ENCODE results near the gene ZMYM3.
"Not testable (repeated sequence)": the region's sequence is repeated elsewhere in the genome, so short reads cannot be mapped to it uniquely, and the experiment has no call there.

ZMYM3 gene

GRCh38 chrX:71254092-71254963 is at the start of gene ZMYM3:
Gene ZMYM3, minus strand, starts transcription at chrX:71254140. Its CDS starts 885 bp downstream, at chrX:71253255.
- DNase-seq = peak; percentile 60 to 64

- no peak for DNase-seq
Measured at GRCh38 chrX:71302461-71303213, 48.7 kb upstream of the ZMYM3 start.

- no peak for DNase-seq
Measured at GRCh38 chrX:71301195-71301924, 47.4 kb upstream of the ZMYM3 start, which contains the start of gene ITGB1BP2. Gene ITGB1BP2, plus strand, starts transcription at chrX:71301750. Its CDS starts 57 bp downstream, at chrX:71301807.

GRCh38 chrX:71300495-71300894 is 46.6 kb upstream of the ZMYM3 start:
- DNase-seq = not testable (repeated sequence)

GRCh38 chrX:71300064-71300463 is 46.1 kb upstream of the ZMYM3 start:
- DNase-seq = not testable (repeated sequence)

GRCh38 chrX:71298119-71298518 is 44.2 kb upstream of the ZMYM3 start:
- DNase-seq = no peak

GRCh38 chrX:71296806-71297205 is 42.9 kb upstream of the ZMYM3 start:
- no peak for DNase-seq

GRCh38 chrX:71292669-71293365 is 38.9 kb upstream of the ZMYM3 start:
- DNase-seq = no peak

- DNase-seq = no peak
Measured at GRCh38 chrX:71291381-71291780, 37.4 kb upstream of the ZMYM3 start.

GRCh38 chrX:71285929-71286328 is 32.0 kb upstream of the ZMYM3 start:
- no peak for DNase-seq

GRCh38 chrX:71283403-71284143 is 29.6 kb upstream of the ZMYM3 start, which contains the start of gene NONO:
Gene NONO, plus strand, starts transcription at chrX:71283635. Its CDS starts 7,003 bp downstream, at chrX:71290638.
- peak; percentile 64 to 72 for DNase-seq

GRCh38 chrX:71282514-71283402 is 28.8 kb upstream of the ZMYM3 start:
- DNase-seq = peak; percentile 38 to 46

GRCh38 chrX:71281300-71281699 is 27.4 kb upstream of the ZMYM3 start:
- not testable (repeated sequence) for DNase-seq

GRCh38 chrX:71272313-71272712 is 18.4 kb upstream of the ZMYM3 start:
- DNase-seq = not testable (repeated sequence)

- DNase-seq = no peak
Measured at GRCh38 chrX:71269801-71270395, 16.0 kb upstream of the ZMYM3 start.

- not testable (repeated sequence) for DNase-seq
Measured at GRCh38 chrX:71268624-71269023, 14.7 kb upstream of the ZMYM3 start.

- DNase-seq = no peak
Measured at GRCh38 chrX:71256856-71257255, 2.9 kb upstream of the ZMYM3 start.

GRCh38 chrX:71256051-71256450 is 2.1 kb upstream of the ZMYM3 start:
- no peak for DNase-seq

- peak; percentile 8 to 15 for DNase-seq
Measured at GRCh38 chrX:71253253-71254091, 468 bp downstream of the ZMYM3 start.
